AG09309 (cell line): ENCODE measurements around the gene TEX2.
"Not testable (repeated sequence)": the region's sequence is repeated elsewhere in the genome, so short reads cannot be mapped to it uniquely, and the experiment has no call there.

ENCODE experiments used
- DNase-seq: peaks from one replicate; pipeline ENCODE4 v3.0.0-alpha.2; 2010; ENCODE audit warnings: low read depth
- H3K4me3 ChIP-seq: 2 replicates; pipeline ENCODE4 v1.5.1; 2011; ENCODE audit warnings: mild to moderate bottlenecking, low read depth, low read length, moderate library complexity; ENCODE audit not compliant: control insufficient read depth
- TF ChIP-seq, protein P1 (sequence below): IDR thresholded peaks from 2 replicates; pipeline ENCODE4 v1.5.1; 2011; ENCODE audit warnings: mild to moderate bottlenecking, low read depth, low read length, inconsistent platforms; ENCODE audit not compliant: insufficient read depth, control insufficient read depth; ENCODE audit errors: missing control alignments

The TEX2 gene

DNA sequence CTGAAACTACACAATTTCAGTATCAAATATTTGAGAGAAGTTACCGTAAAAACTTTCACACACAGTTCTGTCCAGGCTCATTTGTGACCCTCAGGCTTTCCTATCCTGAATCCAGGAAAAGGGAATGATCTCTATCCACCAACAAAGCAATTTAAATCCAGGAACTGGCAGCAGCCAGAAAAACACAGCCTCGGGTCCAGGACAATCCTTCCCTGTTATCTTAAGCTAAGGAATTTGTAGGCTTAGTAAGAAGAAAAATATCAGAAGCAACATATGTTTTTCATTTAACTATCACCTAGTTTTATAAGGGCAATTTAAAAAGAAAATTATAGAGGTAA, 47.1 kb downstream of the TEX2 start:
- TF ChIP-seq, protein P1, sequence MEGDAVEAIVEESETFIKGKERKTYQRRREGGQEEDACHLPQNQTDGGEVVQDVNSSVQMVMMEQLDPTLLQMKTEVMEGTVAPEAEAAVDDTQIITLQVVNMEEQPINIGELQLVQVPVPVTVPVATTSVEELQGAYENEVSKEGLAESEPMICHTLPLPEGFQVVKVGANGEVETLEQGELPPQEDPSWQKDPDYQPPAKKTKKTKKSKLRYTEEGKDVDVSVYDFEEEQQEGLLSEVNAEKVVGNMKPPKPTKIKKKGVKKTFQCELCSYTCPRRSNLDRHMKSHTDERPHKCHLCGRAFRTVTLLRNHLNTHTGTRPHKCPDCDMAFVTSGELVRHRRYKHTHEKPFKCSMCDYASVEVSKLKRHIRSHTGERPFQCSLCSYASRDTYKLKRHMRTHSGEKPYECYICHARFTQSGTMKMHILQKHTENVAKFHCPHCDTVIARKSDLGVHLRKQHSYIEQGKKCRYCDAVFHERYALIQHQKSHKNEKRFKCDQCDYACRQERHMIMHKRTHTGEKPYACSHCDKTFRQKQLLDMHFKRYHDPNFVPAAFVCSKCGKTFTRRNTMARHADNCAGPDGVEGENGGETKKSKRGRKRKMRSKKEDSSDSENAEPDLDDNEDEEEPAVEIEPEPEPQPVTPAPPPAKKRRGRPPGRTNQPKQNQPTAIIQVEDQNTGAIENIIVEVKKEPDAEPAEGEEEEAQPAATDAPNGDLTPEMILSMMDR = no peak
- H3K4me3 ChIP-seq = no peak overlapping the region
- DNase-seq = no peak

DNA sequence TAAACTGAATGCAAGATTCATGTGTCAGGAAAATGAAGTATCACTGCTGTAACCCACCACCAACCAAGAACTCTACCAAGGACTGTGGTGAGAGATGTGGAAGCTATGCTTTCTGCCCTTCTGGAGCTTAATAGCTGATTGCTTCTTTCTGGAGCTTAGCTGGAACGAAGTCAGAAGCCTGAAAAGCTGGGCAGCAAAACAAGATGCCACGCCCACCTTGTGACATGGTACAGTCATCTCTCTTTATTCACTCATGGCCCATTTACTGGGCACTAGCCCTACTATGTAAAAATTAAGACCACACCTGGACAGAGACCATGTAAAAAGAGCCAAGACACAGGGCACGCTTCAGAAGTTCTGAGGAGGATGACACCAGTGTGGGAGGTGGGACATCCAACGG, 48.1 kb downstream of the TEX2 start:
- TF ChIP-seq, protein P1 = no peak
- DNase-seq = no peak
- no peak overlapping the region for H3K4me3 ChIP-seq

DNA sequence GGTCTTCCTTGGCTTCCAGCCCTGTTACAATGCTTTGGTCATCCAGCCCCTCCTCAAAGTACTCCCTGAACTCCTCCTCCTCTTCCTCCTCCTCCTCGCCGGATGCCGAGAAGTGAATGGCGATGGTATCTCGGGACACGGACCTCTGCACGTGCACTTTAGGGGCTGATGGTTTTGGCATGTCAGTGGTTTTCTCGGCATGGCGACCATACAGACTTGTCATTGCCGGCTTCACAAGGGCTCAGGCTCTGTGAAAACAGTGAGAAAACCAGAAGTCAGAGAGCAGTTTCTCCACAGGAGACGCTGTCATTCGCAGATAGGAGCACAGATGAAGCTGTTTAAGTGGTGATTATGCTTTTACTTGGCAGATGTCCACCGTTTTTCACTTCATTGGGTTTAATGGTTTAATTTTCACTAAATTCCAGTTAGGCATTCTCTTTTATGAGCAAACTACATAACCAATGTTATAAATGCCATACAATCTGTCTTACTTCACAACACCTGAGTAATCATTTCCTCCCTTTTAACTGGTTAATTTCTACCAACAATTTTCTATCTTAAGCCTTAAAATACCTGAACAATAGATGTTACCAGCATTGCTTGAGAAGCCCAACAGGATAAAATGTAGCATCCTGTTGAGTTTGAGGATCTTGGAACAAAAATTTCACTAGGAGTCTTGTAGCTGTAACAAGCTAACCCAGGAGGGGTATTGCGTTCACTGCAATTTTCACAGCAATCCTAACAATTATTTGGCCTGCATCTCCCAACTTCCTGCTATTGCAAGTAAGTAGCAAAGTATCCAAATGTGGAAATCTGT, 48.9 kb downstream of the TEX2 start:
- no peak overlapping the region for H3K4me3 ChIP-seq
- DNase-seq = no peak

DNA sequence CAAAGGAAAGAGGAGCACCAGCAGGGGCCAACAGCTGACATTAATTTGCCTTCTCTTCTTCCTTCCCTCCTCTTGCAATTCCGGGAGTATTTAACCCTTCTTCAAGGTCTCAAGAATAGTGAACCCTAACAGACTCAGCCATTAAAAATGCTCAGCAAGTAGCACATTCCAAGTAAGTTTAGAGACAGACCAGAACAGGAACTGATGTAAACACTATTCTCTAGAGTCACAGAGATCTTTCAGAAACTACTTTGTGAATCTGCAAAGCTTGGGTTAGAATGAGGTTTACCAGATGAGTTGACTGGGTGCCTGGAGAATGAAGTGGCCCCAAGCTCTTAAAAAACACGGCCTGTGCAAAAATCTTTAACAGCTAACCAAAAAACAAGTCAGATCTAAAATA, 50.9 kb downstream of the TEX2 start:
- no peak overlapping the region for H3K4me3 ChIP-seq
- DNase-seq = no peak
- TF ChIP-seq, protein P1 = no peak

More for the DNA sequence above, 48.9 kb downstream of the TEX2 start:
- TF ChIP-seq, protein P1 = no peak

DNA sequence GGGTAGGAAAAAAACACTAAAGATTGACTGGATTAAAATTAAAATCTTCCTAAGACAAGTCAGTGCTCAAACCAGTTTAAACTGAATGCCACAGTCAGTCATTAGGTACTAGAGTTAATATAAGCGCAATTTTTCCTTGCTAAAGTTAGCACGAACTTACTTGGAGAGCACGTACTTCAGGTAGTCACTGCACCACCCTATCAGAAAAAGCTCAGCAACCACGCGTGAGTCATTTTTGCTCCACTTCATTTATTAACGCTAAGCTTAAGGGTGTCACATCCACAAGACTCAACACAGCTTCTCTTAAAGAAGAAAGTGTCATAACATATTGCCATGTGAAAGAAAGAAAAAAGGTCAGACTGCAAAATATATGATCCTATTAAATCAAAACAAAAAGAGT, 53.1 kb downstream of the TEX2 start:
- TF ChIP-seq, protein P1 = no peak
- H3K4me3 ChIP-seq = no peak overlapping the region
- DNase-seq = no peak

DNA sequence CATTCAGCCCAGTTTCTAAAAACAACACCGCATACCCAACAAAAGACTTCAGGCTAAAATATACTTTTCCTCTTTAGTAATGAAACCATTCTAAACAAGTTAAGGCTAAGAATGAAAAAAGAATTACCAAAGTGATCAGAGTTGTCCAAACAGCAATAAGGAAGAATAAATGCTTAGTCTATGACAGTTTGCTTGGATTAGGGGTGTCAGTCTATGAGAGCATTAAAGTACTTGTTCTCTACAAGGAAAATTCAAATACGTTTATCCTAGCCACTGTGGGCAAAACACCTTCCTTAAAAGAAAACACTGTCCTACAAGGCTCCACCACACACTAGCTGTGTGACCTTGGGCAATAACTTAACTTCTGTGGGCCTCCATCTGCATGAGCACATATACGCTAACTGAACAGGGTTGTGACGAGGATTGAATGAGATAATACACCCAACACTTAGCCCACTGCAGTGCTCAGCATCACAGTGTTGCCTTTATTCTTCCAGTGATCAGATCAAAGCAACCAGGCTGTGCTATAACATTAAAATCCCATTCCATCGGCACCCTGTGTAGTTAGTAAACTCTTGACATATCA, 53.6 kb downstream of the TEX2 start:
- no peak for DNase-seq
- TF ChIP-seq, protein P1 = no peak
- no peak overlapping the region for H3K4me3 ChIP-seq

DNA sequence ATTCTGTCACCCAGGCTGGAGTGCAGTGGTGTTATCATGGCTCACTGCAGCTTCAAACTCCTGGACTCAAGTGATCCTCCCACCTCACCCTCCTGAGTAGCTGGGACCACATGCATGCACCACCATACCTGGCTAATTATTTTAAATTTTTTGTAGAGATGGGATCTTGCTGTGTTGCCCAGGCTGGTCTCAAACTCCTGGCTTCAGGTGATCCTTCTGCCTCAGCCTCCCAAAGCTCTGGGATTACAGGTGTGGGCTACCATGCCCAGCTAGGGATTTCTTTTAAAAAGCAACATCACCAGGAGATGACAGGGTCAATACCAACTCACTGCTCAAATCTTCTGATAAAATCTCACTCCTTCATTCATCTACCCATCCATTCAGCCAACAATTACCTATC, 54.4 kb downstream of the TEX2 start:
- H3K4me3 ChIP-seq, DNase-seq: not testable (repeated sequence)
